Pancreas (tissue), 10 donors: ENCODE measurements around the gene ZDHHC17. TPM values are rescaled to one million over a fixed set of nuclear protein-coding genes. Genes with fewer than 3 reads are reported as not detected.

ENCODE experiments used
- ATAC-seq, 4 donors: fragments of 200-7000 bp; cut with Tn5 transposase; one replicate each; pipeline versions ENCODE4 v1.8.0 to v1.9.1; 2020; ENCODE audit warnings: mild to moderate bottlenecking in 4 of 4, moderate library complexity in 4 of 4
- DNase-seq, 6 donors: peaks; one replicate each; pipeline ENCODE4 v3.0.0-alpha.2; 2020
- FAIRE-seq: peaks from 2 replicates; lab custom pipeline; 2012; peaks lifted over from hg19 to GRCh38; lab: Jason Lieb, UNC
- H3K27ac ChIP-seq, 4 donors: fragments of 200-600 bp; sonication (generic); 1 replicate in 3 of 4; 2 replicates in 1 of 4; pipeline versions ENCODE4 v1.5.0 to v1.8.0; 2020
- H3K27me3 ChIP-seq, 4 donors: fragments of 200-600 bp; one replicate each; pipeline ENCODE4 v1.8.0; 2021
- H3K36me3 ChIP-seq, 3 donors: fragments of 200-600 bp; sonication (generic) in 1 of 3; one replicate each; pipeline versions ENCODE4 v1.5.0 to v1.8.0; 2020 to 2021
- H3K4me1 ChIP-seq, 3 donors: fragments of 200-600 bp; one replicate each; pipeline ENCODE4 v1.8.0; 2021
- H3K4me3 ChIP-seq, 4 donors: fragments of 200-600 bp; sonication (generic) in 2 of 4; one replicate each; pipeline versions ENCODE4 v1.5.0 to v1.8.0; 2020 to 2021
- H3K9me3 ChIP-seq, 4 donors: fragments of 200-600 bp; one replicate each; pipeline ENCODE4 v1.8.0; 2021
- WGBS, 2 donors: extraction: QIAGEN DNeasy Blood & Tissue Kit; methylation state at CpG; one replicate each; pipeline ENCODE4 v1.1.7; 2013; 5-methylcytosine and 5-hydroxymethylcytosine counted together
- intact Hi-C, 3 donors: fragments of 100-400 bp; cut with DNase I; formaldehyde crosslinking; loops; one replicate each; pipeline versions ENCODE4 v1.11.1 to v1.14.2; 2022
- polyA plus RNA-seq, 2 donors: library from polyadenylated mRNA; stranded (reverse); fragments of 200-250 nt; gene quantifications; one replicate each; pipeline ENCODE4 v1.2.3, GENCODE V29; 2013
- total RNA-seq, 6 donors: library from RNA; stranded (reverse); fragmentation: NEBNext Ultra II Directional in 4 of 6; extraction: Animal tissue kit (Norgen Biotek cat#: 25700) in 4 of 6; gene quantifications; one replicate each; pipeline versions ENCODE4 v1.2.1 to v1.2.4, GENCODE V29; 2021 to 2023
- TF ChIP-seq, protein P1 (sequence below), 4 donors: fragments of 200-600 bp; sonication (generic) in 3 of 4; IDR thresholded peaks; one replicate each; pipeline versions ENCODE4 v1.5.0 to v1.8.0; 2021; ENCODE audit warnings: antibody characterized with exemption in 4 of 4
- donor health status: healthy with polysubstance abuse.
- donor health status: DM: no; HTN: no; CAD: no; lungs with moderate emphysema.
- donor health status: DM: no; HTN: no; CAD: no.
- donor health status: control.
- donor health status: control.
- donor health status: Bipolar disorder and iron deficiency.
- donor health status: DM: yes; HTN: yes; CAD: no.
- donor health status: DM: no; HTN: no; CAD: no.
- donor health status: DM: no; HTN: no; CAD: no.
- donor health status: DM: yes; HTN: yes; CAD: no.

Gene ZDHHC17
- total and polyA plus RNA-seq, 8 donors, result 9.5 to 24.3 (median 14.4) TPM

DNA sequence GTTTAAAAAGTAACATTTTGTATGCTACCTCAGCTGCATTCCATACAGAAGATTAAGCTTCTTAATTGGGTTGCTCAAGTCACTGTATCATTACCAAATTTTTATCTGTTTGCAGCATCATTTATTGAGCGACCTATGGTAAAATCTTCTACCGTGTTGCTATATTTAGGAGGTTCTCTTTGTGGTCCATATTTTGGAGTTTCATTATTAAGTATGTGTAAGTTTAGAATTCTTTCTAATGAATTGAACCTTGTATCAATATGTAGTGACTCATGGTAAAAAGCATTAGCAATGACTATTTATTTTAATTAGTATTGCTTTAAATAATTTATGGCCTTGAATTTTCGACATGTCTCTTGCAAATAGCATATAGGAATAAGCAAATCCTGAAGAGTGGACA lies 72.7 kb downstream of the ZDHHC17 start:
- Histone ChIP-seq H3K4me3 (no peak overlapping the region), H3K27me3 (no peaks in the 10 kb centered on the region), H3K9me3 (no peaks in the 10 kb centered on the region), H3K4me1 (no peaks in the 10 kb centered on the region), H3K27ac (no peak overlapping the region), H3K36me3 (peaks cover 0 to 3% (median under 1%) of the 10 kb centered on the region in 3 donors)
- TF ChIP-seq, protein P1, sequence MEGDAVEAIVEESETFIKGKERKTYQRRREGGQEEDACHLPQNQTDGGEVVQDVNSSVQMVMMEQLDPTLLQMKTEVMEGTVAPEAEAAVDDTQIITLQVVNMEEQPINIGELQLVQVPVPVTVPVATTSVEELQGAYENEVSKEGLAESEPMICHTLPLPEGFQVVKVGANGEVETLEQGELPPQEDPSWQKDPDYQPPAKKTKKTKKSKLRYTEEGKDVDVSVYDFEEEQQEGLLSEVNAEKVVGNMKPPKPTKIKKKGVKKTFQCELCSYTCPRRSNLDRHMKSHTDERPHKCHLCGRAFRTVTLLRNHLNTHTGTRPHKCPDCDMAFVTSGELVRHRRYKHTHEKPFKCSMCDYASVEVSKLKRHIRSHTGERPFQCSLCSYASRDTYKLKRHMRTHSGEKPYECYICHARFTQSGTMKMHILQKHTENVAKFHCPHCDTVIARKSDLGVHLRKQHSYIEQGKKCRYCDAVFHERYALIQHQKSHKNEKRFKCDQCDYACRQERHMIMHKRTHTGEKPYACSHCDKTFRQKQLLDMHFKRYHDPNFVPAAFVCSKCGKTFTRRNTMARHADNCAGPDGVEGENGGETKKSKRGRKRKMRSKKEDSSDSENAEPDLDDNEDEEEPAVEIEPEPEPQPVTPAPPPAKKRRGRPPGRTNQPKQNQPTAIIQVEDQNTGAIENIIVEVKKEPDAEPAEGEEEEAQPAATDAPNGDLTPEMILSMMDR (IDR thresholded peaks at IDR 0.05), result no peak
- FAIRE-seq (no peak), DNase-seq (no peak), ATAC-seq (no peak)
- WGBS, 2 donors, result 74 to 87% methylated on average over 3 of the region's 3 CpGs
- intact Hi-C loops, result no loop called here

DNA sequence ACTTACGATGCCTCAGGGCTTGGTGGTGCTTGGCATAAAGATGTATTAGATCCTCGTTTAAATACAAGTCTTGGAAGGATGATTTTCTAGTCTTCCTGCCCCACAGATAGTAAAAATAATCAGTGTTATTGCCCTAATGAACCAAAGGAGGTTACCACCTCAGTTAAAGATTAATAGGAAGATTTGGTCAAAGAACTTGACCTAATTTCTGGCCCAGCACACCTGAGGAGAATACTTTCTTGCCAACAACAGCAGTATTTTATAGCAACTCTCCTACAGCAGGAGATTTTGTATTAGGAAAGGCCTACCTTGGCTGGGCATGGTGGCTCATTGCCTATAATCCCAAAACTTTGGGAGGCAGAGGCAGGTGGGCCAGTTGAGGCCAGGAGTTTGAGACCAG lies 83.3 kb downstream of the ZDHHC17 start:
- no peak for ATAC-seq
- no peak for FAIRE-seq
- H3K4me1 ChIP-seq, result no peaks in the 10 kb centered on the region
- H3K9me3 ChIP-seq, result no peaks in the 10 kb centered on the region
- no peaks in the 10 kb centered on the region for H3K27me3 ChIP-seq
- 69 to 73% methylated on average over 2 of the region's 2 CpGs for WGBS, 2 donors
- no peak for DNase-seq
- H3K4me3 ChIP-seq, result no peak overlapping the region
- TF ChIP-seq, protein P1 (IDR thresholded peaks at IDR 0.05), result no peak
- no peak overlapping the region for H3K27ac ChIP-seq
- peaks cover 0 to 49% (median 0%) of the 10 kb centered on the region in 3 donors for H3K36me3 ChIP-seq
- intact Hi-C loops, result no loop called here

DNA sequence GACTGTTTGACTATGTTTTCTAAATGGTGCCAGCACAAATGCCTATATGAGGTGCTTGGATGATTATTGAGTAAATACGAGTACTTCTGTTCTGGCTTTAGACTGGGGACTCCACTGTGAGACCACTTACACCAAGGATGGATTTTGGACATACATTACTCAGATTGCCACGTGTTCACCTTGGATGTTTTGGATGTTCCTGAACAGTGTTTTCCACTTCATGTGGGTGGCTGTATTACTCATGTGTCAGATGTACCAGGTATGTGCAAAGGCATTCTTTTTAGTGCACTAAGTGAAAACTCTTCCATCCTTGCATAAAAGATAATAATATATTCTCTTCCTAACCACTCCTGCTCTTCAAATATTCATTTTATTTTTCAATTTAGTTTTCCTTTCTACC lies 84.2 kb downstream of the ZDHHC17 start:
- no peak overlapping the region for H3K4me3 ChIP-seq
- no peak overlapping the region for H3K27ac ChIP-seq
- ATAC-seq (no peak), FAIRE-seq (no peak), DNase-seq (no peak)
- TF ChIP-seq, protein P1 (IDR thresholded peaks at IDR 0.05), result no peak
- no peaks in the 10 kb centered on the region for H3K27me3 ChIP-seq
- WGBS, 2 donors, result 93% methylated on average over 2 of the region's 2 CpGs
- no peaks in the 10 kb centered on the region for H3K9me3 ChIP-seq
- intact Hi-C loops, result no loop called here
- peaks cover 0 to 49% (median 0%) of the 10 kb centered on the region in 3 donors for H3K36me3 ChIP-seq
- H3K4me1 ChIP-seq, result no peaks in the 10 kb centered on the region

DNA sequence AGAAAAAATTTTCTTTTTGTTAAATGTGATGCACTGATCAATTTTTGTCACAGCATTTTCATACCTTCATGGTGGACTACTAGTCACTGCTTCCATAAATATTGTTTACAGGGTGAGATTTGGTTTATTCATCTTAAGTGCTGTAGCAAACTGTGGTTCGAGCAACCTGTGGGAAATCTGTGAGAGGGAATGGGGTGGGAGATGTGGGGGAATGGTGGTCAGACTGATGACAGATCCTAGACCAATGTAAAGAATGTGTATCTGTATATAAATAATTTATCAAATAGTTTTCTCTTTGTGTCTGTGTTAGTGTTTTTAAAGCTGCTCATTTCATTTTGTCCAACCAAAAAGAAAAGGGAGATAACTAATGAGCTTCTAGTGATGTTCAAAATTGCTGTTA lies 88.2 kb downstream of the ZDHHC17 start:
- Histone ChIP-seq H3K27me3 (no peaks in the 10 kb centered on the region), H3K36me3 (peaks cover 0 to 48% (median 0%) of the 10 kb centered on the region in 3 donors), H3K4me1 (no peaks in the 10 kb centered on the region), H3K4me3 (no peak overlapping the region), H3K9me3 (no peaks in the 10 kb centered on the region), H3K27ac (no peak overlapping the region)
- FAIRE-seq (no peak), DNase-seq (no peak), ATAC-seq (no peak)
- TF ChIP-seq, protein P1 (IDR thresholded peaks at IDR 0.05), result no peak
- WGBS, 2 donors, result 92 to 97% methylated on average over 1 of the region's 1 CpG
- intact Hi-C loops, result no loop called here

DNA sequence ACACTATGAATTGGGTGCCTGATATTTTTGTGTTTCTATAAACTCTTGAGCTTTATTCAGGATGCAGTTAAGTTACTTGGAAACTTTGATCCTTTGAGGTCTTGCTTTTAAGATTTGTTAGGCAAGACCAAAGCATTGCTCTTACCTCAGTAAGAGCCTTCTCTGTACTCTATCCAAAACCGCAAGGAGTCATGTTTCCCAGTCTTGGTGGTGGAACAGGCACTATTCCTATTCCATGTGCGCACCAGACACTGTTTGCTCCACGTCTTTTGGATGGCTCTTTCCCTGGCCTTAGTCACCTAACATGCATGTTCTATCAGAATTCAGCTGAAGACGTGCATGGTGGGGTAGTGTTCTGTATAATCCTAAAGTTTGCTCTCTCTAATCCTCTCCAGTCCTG lies 91.4 kb downstream of the ZDHHC17 start:
- 96 to 99% methylated on average over 4 of the region's 4 CpGs for WGBS, 2 donors
- intact Hi-C loops, result no loop called here
- Histone ChIP-seq H3K4me1 (no peaks in the 10 kb centered on the region), H3K4me3 (no peak overlapping the region), H3K36me3 (peaks cover 0 to 23% (median 0%) of the 10 kb centered on the region in 3 donors), H3K9me3 (no peaks in the 10 kb centered on the region), H3K27ac (no peak overlapping the region), H3K27me3 (no peaks in the 10 kb centered on the region)
- TF ChIP-seq, protein P1 (IDR thresholded peaks at IDR 0.05), result no peak
- no peak for ATAC-seq
- no peak for FAIRE-seq
- no peak for DNase-seq
